ENCODE results near the gene STX1B. TPM values are rescaled to one million over a fixed set of nuclear protein-coding genes. Genes with fewer than 3 reads are reported as not detected.

The STX1B gene
- total RNA-seq, 4 donors from 2014 or later: 0.34 to 0.40 TPM; not detected in 2

GRCh38 chr16:30948667-30949649 lies 61.5 kb downstream of the STX1B start, which contains the start of gene ORAI3:
ORAI3 (plus strand) TSS chr16:30949068; CDS start chr16:30949290, 222 bp downstream.
- Histone ChIP-seq H3K9me3 (no peaks in the 10 kb centered on the region), H3K27me3 (no peaks in the 10 kb centered on the region), H3K4me1 (peaks cover 20 to 29% of the 10 kb centered on the region in 2 donors), H3K36me3 (peaks cover 0 to 4% of the 10 kb centered on the region in 2 donors), H3K4me3 (replicated peaks in 1 of 3) (peak within 1 kb of the TSS; percentile 43 to 99 (median 92)), H3K27ac (peak within 1 kb of the TSS; percentile 87 to 96 (median 92))
- 0% methylated on average over 6 to 20 of the region's 70 CpGs for WGBS, 2 donors
- intact Hi-C loops (cut with DNase I): no loop called here
- TF ChIP-seq POLR2A (IDR thresholded peaks at IDR 0.05) (peak; percentile 45 to 87), CTCF (IDR thresholded peaks at IDR 0.05) (no peak)
- DNase-seq: peak; percentile 78 to 80

DNA sequence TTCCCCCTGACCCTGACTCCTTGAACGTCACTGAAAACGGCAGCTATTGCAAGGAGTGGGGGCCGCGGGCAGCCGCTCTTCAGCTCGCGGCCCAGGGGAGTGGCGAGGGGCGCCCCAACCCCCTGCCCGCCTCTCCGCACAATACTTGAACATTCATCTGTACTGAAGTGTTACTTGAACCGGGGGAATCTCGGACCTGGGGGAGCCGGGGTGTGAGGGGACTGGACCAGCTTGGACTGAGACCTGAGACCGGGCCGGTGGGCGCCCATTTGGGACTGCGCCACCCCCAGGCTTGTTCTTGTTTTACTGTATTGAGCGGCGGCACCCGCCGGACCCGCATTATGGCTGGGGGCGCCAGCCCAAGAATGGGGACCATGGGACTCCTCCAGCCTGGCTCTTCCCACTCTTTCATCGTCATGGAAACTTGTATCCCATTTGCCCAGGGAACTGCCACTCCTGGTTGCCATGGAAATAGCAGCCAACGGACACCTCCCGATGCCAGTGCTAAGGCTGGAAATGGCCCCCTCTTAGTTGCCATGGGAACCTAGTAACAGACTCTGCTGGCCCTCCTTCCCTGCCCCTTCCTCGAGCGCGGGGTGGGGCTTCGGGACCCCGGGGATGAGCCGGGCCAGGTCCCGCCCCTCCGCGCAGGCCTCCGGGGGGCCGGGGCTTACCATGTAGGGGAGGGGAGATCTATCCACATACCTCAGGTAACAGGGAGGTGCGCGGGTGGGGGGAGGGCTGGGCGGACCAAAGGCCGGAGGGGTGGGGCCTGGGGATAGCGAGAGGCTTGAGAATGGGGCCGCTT lies 62.4 kb downstream of the STX1B start:
- Histone ChIP-seq H3K4me3 (replicated peaks in 1 of 3) (peak overlapping the region in 2 of 3 donors; percentile 92 to 99), H3K36me3 (peaks cover 0 to 4% of the 10 kb centered on the region in 2 donors), H3K27me3 (no peaks in the 10 kb centered on the region), H3K27ac (peak overlapping the region; percentile 87 to 96 (median 92)), H3K9me3 (no peaks in the 10 kb centered on the region), H3K4me1 (peaks cover 20 to 29% of the 10 kb centered on the region in 2 donors)
- TF ChIP-seq CTCF (IDR thresholded peaks at IDR 0.05) (no peak), POLR2A (IDR thresholded peaks at IDR 0.05) (no peak)
- peak; percentile 97 to 99 for DNase-seq
- intact Hi-C loops (cut with DNase I): no loop called here
- WGBS, 2 donors: 14 to 22% methylated on average over 39 to 40 of the region's 44 CpGs

- Histone ChIP-seq H3K27ac (peak overlapping the region; percentile 87 to 96 (median 92)), H3K27me3 (no peaks in the 10 kb centered on the region), H3K4me1 (peaks cover 20 to 29% of the 10 kb centered on the region in 2 donors), H3K4me3 (replicated peaks in 1 of 3) (no peak overlapping the region), H3K36me3 (peaks cover 0 to 9% of the 10 kb centered on the region in 2 donors), H3K9me3 (no peaks in the 10 kb centered on the region)
- intact Hi-C loops (cut with DNase I): no loop called here
- 52 to 57% methylated on average over 3 of the region's 3 CpGs for WGBS, 2 donors
- DNase-seq: no peak
- no peak for TF ChIP-seq POLR2A (IDR thresholded peaks at IDR 0.05)
- no peak for TF ChIP-seq CTCF (IDR thresholded peaks at IDR 0.05)
These were observed 62.9 kb downstream of the STX1B start for GRCh38 chr16:30947541-30947858.

- Histone ChIP-seq H3K4me1 (peaks cover 26 to 27% of the 10 kb centered on the region in 2 donors), H3K27me3 (no peaks in the 10 kb centered on the region), H3K27ac (no peak overlapping the region), H3K4me3 (replicated peaks in 1 of 3) (no peak overlapping the region), H3K9me3 (no peaks in the 10 kb centered on the region), H3K36me3 (peaks cover 0 to 11% of the 10 kb centered on the region in 2 donors)
- TF ChIP-seq CTCF (IDR thresholded peaks at IDR 0.05) (no peak), POLR2A (IDR thresholded peaks at IDR 0.05) (no peak)
- DNase-seq: no peak
- WGBS, 2 donors: 85 to 91% methylated on average over 26 to 33 of the region's 38 CpGs
- intact Hi-C loops (cut with DNase I): no loop called here
These were observed 63.5 kb downstream of the STX1B start for GRCh38 chr16:30946671-30947540.
